SK-N-SH (cell line): ENCODE results near the gene COL2A1. TPM values are rescaled to one million over a fixed set of nuclear protein-coding genes. Genes with fewer than 3 reads are reported as not detected.

Experiments
- CTCF ChIA-PET: fragments of 300-600, 350-600 bp; formaldehyde crosslinking; extraction: SDS; loops from one replicate; lab custom pipeline; 2021; lab: Yijun Ruan, JAX
- POLR2A ChIA-PET: fragments of 350-600 bp; sonication (Branson Sonifier 250); formaldehyde crosslinking; extraction: SDS; loops from one replicate; lab custom pipeline; 2020; ENCODE audit warnings: antibody characterized with exemption, inconsistent platforms; lab: Yijun Ruan, JAX
- DNase-seq: peaks from one replicate; pipeline ENCODE4 v3.0.0; 2012
- H2AFZ ChIP-seq: fragments of 200-600 bp; sonication (generic); 2 replicates; pipeline ENCODE4 v1.8.1; 2016; ENCODE audit warnings: antibody characterized with exemption, mild to moderate bottlenecking, low read depth
- H3F3A ChIP-seq: fragments of 200-600 bp; sonication (generic); replicated peaks from 2 replicates; pipeline ENCODE3; 2016; ENCODE audit warnings: antibody characterized with exemption, mild to moderate bottlenecking; ENCODE audit not compliant: insufficient read depth
- H3K27ac ChIP-seq, 2 experiments: fragments of 200-500 bp in 1 of 2; fragments of 200-600 bp in 1 of 2; sonication (Bioruptor generic) in 1 of 2; sonication (generic), shearing (Covaris generic) in 1 of 2; 2 replicates each; pipeline versions ENCODE4 v1.5.1 to v1.6.1; 2014 to 2016; ENCODE audit warnings: low read depth in 2 of 2, inconsistent platforms in 1 of 2, low read length in 1 of 2, mild to moderate bottlenecking in 1 of 2, mixed read lengths in 1 of 2
- H3K27me3 ChIP-seq: fragments of 200-600 bp; sonication (generic), shearing (Covaris generic); 2 replicates; pipeline ENCODE4 v1.6.1; 2016; ENCODE audit warnings: mixed run types; ENCODE audit not compliant: insufficient read depth
- H3K36me3 ChIP-seq, 2 experiments: fragments of 200-500 bp in 1 of 2; fragments of 200-600 bp in 1 of 2; sonication (Bioruptor generic) in 1 of 2; sonication (generic) in 1 of 2; replicated peaks in 1 of 2; 2 replicates each; pipeline versions ENCODE3 to v1.5.1; 2014 to 2016; ENCODE audit warnings: low read length in 1 of 2, mild to moderate bottlenecking in 1 of 2; ENCODE audit not compliant: insufficient read depth in 2 of 2, control insufficient read depth in 1 of 2
- H3K4me1 ChIP-seq, 2 experiments: fragments of 200-500 bp in 1 of 2; fragments of 200-600 bp in 1 of 2; sonication (Bioruptor generic) in 1 of 2; sonication (generic), shearing (Covaris generic) in 1 of 2; 2 replicates each; pipeline versions ENCODE4 v1.5.1 to v1.6.1; 2014 to 2016; ENCODE audit warnings: low read depth in 1 of 2, low read length in 1 of 2, mixed run types in 1 of 2; ENCODE audit not compliant: insufficient read depth in 2 of 2, control insufficient read depth in 1 of 2
- H3K4me2 ChIP-seq: fragments of 200-600 bp; sonication (generic), shearing (Covaris generic); 2 replicates; pipeline ENCODE4 v1.6.1; 2017; ENCODE audit warnings: mixed run types
- H3K4me3 ChIP-seq, 2 experiments: fragments of 200-500 bp in 1 of 2; fragments of 200-600 bp in 1 of 2; sonication (Bioruptor generic) in 1 of 2; sonication (generic), shearing (Covaris generic) in 1 of 2; 2 replicates each; pipeline versions ENCODE4 v1.5.1 to v1.8.1; 2014 to 2016; ENCODE audit warnings: low read depth in 2 of 2, inconsistent platforms in 1 of 2, low read length in 1 of 2, mild to moderate bottlenecking in 1 of 2, mixed read lengths in 1 of 2, moderate library complexity in 1 of 2
- H3K79me2 ChIP-seq: fragments of 200-600 bp; sonication (generic); 2 replicates; pipeline ENCODE4 v1.8.1; 2017; ENCODE audit warnings: mild to moderate bottlenecking; ENCODE audit not compliant: insufficient read depth
- H3K9ac ChIP-seq: fragments of 200-600 bp; sonication (generic); 2 replicates; pipeline ENCODE4 v1.6.1; 2017; ENCODE audit warnings: mixed run types
- H3K9me2 ChIP-seq: fragments of 200-600 bp; sonication (generic); 2 replicates; pipeline ENCODE4 v1.6.1; 2017; ENCODE audit warnings: mixed run types
- H3K9me3 ChIP-seq: fragments of 200-600 bp; sonication (generic); 2 replicates; pipeline ENCODE4 v1.6.1; 2017; ENCODE audit warnings: mixed run types, mild to moderate bottlenecking, moderate library complexity
- H4K20me1 ChIP-seq: fragments of 200-600 bp; sonication (generic); 2 replicates; pipeline ENCODE4 v1.6.1; 2017; ENCODE audit warnings: mild to moderate bottlenecking, mixed run types; ENCODE audit not compliant: insufficient read depth
- EP300 ChIP-seq, 2 experiments: IDR thresholded peaks; 2 replicates each; pipeline versions ENCODE4 v1.4.0 to v1.6.1; 2012; ENCODE audit warnings: borderline replicate concordance in 1 of 2, low read depth in 1 of 2, low read length in 1 of 2
- EZH2phosphoT487 ChIP-seq: fragments of 200-600 bp; sonication (generic); IDR thresholded peaks from 2 replicates; pipeline ENCODE4 v1.6.1; 2017; ENCODE audit warnings: low read depth, mixed run types, mild to moderate bottlenecking, antibody characterized with exemption, moderate library complexity, borderline replicate concordance
- FOXJ3 ChIP-seq: sonication (generic); formaldehyde crosslinking; IDR thresholded peaks from 2 replicates; pipeline ENCODE4 v1.5.1; 2020; ENCODE audit warnings: mild to moderate bottlenecking, missing genetic modification reagents
- MEF2A ChIP-seq: IDR thresholded peaks from 2 replicates; pipeline ENCODE4 v1.4.0; 2012; ENCODE audit warnings: low read depth, borderline replicate concordance
- PBX3 ChIP-seq: IDR thresholded peaks from 2 replicates; pipeline ENCODE4; 2012
- RCOR1 ChIP-seq: fragments of 150-350 bp; IDR thresholded peaks from 2 replicates; pipeline ENCODE4 v1.6.1; 2017; ENCODE audit warnings: antibody characterized with exemption, low read length
- REST ChIP-seq: IDR thresholded peaks from 2 replicates; pipeline ENCODE4 v1.6.1; 2012; ENCODE audit warnings: mild to moderate bottlenecking, low read depth, low read length, moderate library complexity
- SIN3A ChIP-seq: IDR thresholded peaks from 2 replicates; pipeline ENCODE4 v1.6.1; 2012; ENCODE audit warnings: low read depth, mild to moderate bottlenecking, low read length, moderate library complexity, borderline replicate concordance
- SMC3 ChIP-seq: IDR thresholded peaks from 2 replicates; pipeline ENCODE4 v1.6.1; 2012; ENCODE audit warnings: low read depth, low read length, improper control_type of control experiment
- TAF1 ChIP-seq: IDR thresholded peaks from 2 replicates; pipeline ENCODE4 v1.6.1; 2012; ENCODE audit warnings: low read depth, mild to moderate bottlenecking, low read length, moderate library complexity, borderline replicate concordance
- WGBS: methylation state at CpG from one replicate; pipeline ENCODE4 v1.1.6; 2017; ENCODE audit warnings: low lambda C conversion rate; 5-methylcytosine and 5-hydroxymethylcytosine counted together
- polyA plus RNA-seq, 3 experiments: library from polyadenylated mRNA; depleted of rRNA; stranded (reverse); fragments of >200 nt; gene quantifications; 2 replicates each; pipeline ENCODE4 v1.2.3, GENCODE V29; 2012
- TF ChIP-seq, protein P1 (sequence below): IDR thresholded peaks from 2 replicates; pipeline ENCODE4 v1.4.0; 2012; ENCODE audit warnings: low read depth, borderline replicate concordance

Gene COL2A1
- polyA plus RNA-seq, 1 of the 3 experiments (the other 2 are of a cell fraction): 0.02 TPM

DNA sequence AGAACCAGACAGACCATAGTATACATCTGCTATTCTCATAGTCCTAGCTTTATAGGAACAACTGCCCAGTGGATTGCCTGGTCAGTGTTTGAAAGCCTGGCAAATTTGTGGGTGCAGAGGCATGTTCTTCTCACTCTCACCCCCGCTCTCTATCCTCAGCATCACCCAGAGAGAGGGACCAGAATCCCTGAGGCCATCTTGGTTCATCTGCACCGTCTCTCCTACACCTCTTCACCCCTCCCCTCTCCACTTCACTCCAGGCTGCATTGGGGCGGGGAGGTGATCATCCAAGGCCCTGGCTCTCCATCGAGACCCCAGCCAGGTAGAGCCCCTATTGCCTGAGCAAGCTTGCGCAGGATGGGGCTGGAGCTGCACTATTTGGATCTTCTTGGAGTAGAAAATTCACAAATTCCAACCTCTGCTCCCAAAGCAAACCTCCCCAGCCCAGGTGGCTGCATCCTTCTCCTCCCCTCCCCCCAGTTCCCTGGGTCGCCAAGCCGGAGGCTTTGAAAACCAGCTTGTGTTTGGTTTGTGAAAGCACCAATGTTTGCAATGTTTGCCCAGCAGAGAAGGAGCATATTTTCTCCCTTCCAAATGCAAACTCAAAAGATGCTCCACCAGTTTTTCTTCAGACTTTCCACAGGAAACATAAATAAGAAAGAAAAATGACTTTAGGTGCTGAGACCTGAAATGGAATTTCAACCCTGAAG is 18.6 kb upstream of the COL2A1 start:
- Histone ChIP-seq H3K9ac (no peak overlapping the region), H2AFZ (no peak overlapping the region), H3K79me2 (no peaks in the 10 kb centered on the region), H3K4me1 (peaks cover 0 to 8% of the 10 kb centered on the region in 2 experiments; a peak in 1 of 4 replicates), H3K4me2 (no peak overlapping the region), H3K36me3 (no peaks in the 10 kb centered on the region), H3K9me2 (no peaks in the 10 kb centered on the region), H4K20me1 (no peaks in the 10 kb centered on the region), H3F3A (no peaks in the 10 kb centered on the region), H3K9me3 (no peaks in the 10 kb centered on the region), H3K27ac (no peak overlapping the region), H3K4me3 (no peak overlapping the region), H3K27me3 (peaks cover 16% of the 10 kb centered on the region)
- no peak for TF ChIP-seq SIN3A
- TF ChIP-seq, protein P1, sequence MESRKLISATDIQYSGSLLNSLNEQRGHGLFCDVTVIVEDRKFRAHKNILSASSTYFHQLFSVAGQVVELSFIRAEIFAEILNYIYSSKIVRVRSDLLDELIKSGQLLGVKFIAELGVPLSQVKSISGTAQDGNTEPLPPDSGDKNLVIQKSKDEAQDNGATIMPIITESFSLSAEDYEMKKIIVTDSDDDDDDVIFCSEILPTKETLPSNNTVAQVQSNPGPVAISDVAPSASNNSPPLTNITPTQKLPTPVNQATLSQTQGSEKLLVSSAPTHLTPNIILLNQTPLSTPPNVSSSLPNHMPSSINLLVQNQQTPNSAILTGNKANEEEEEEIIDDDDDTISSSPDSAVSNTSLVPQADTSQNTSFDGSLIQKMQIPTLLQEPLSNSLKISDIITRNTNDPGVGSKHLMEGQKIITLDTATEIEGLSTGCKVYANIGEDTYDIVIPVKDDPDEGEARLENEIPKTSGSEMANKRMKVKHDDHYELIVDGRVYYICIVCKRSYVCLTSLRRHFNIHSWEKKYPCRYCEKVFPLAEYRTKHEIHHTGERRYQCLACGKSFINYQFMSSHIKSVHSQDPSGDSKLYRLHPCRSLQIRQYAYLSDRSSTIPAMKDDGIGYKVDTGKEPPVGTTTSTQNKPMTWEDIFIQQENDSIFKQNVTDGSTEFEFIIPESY: no peak
- TF ChIP-seq SMC3: no peak
- TF ChIP-seq TAF1: no peak
- no peak for TF ChIP-seq PBX3
- no peak for TF ChIP-seq EP300 (IDR thresholded peaks at IDR 0.05; ENCODE audit: borderline replicate concordance in 1 of 2, low read depth in 1 of 2, low read length in 1 of 2)
- no peak for TF ChIP-seq MEF2A
- TF ChIP-seq FOXJ3 (CRISPR knock-in tag): no peak
- no peak for TF ChIP-seq EZH2phosphoT487
- no peak for TF ChIP-seq RCOR1
- no peak for TF ChIP-seq REST
- POLR2A ChIA-PET: no interaction called here
- CTCF ChIA-PET: interaction anchor here (0.7 to 1.2 kb wide), 3 partner anchors 9 to 134 kb away, joined by 3 to 4 read pairs (median 3); partner anchors contain the start of gene TMEM106C
- 66% methylated on average over 5 of the region's 7 CpGs for WGBS
- DNase-seq: no peak
